DMS153 treated with DMSO at 0.1 percent for 48 hours (cell line): Measurements from ENCODE around the gene CNIH1.
A peak's percentile ranks its signal among the peaks of the same experiment; 100 is the strongest.

Experiments used
- DNase-seq: peaks from one replicate; lab custom pipeline; 2025; ENCODE audit not compliant: unreplicated experiment; lab: John Stamatoyannopoulos, UW

CNIH1 gene

DNA sequence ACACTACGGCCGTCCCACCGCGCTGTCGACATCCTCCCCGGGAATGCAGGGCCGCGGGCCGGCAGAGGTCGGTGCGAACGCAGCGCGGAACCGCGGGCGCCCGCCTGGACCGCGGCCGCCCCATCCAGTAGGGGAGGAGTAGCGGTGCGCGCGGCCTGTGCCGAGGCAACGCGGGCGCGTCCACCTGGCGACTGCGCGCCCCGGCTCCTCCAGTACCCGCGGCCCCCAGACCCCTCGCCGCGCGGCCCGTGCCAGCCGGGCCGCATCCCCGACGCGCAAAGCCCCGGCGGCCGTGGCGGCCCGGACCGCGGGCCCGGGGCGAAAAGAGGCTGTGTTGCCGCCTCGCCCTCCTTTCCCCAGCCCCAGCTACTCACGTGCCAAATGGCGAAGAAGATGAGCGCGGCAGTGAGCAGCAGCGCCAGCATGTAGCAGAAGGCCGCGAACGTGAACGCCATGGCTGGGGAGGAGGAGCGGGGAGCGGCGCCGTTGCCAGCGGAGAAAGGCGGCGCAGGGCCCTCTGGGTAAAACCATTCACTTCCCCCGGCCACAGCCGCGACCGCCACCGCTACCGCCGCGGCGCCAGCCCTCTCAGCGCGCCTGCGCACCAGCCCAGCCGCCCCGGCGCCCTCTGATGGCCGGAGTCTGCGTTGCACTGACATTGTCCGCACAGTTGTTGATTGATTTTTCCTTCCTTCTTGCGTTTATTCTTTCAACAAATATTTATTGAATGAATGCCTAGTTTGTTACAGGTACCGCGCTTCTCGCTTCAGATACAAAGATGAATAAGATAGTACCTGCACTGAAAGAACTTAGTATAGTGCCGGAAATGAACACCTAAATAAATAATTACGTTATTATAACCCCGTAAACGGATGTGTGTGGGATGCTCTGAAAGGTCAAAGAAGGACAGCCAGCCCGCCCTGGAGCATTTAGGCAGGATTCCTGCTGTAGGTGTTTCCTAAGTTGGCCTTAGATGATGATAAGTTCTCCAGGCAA, at the start of gene CNIH1:
CNIH1 (minus strand) TSS at position 502 of the 996 bp plus-strand sequence; CDS start at position 455, 47 bp downstream.
- peak; percentile 89 for DNase-seq

DNA sequence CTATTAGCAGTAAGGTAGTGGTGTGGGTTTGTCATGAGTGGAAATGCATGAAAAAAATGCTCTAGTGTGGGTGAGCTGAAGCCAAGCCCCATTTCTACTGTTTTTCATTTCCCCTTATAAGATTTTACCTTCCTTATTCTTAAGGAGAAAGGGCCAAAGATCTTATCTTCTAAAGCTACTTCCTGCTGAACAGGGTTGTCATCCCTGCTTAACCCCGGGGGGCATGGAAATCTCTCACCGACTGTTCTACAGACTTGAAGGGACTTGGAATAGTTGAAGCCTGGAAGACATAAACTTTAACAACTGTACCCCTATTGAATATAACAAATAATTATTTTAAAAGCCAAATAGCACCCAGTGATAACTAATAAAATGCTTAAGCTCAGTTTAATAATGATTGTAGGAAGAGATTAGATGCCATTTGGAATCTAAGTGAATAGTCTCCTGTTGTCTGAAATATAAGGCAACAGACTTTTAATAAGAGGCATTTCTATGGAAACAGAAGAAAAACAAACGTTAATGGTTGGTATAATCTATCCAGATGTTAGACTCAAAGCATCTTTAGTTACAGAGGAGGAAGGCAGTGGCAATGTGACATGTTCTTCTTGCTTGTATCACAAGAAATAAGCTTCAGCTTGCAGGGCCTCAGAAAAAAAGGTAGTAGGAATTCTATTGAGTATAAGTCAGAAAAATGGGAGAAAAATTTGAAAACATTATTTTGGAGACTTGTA, 49.4 kb upstream of the CNIH1 start:
- no peak for DNase-seq

- no peak for DNase-seq
Observed at GRCh38 chr14:54489731-54490444, 48.7 kb upstream of the CNIH1 start.

DNA sequence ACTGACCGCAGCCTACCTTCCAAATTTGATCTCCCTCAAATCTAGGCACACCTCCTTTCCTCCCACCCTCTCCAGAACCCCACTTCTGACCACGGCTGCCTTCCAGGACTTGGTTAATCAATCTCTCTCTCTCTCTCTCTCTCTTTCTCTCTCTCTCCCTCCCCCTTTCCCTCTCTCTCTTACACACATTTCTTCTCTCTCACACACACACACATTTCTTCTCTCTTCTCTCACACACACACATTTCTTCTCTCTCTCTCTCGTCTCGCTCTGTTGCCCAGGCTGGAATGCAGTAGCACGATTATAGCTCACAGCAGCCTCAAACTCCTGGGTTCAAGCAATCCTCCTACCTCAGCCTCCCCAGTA, 48.1 kb upstream of the CNIH1 start:
- DNase-seq: no peak

GRCh38 chr14:54488646-54489317, 47.6 kb upstream of the CNIH1 start, which contains the start of gene GMFB:
Gene GMFB, minus strand, starts transcription at chr14:54488980. Its CDS starts 53 bp downstream, at chr14:54488927.
- peak; percentile 77 for DNase-seq

GRCh38 chr14:54488318-54488645, 47.1 kb upstream of the CNIH1 start:
- no peak for DNase-seq

DNA sequence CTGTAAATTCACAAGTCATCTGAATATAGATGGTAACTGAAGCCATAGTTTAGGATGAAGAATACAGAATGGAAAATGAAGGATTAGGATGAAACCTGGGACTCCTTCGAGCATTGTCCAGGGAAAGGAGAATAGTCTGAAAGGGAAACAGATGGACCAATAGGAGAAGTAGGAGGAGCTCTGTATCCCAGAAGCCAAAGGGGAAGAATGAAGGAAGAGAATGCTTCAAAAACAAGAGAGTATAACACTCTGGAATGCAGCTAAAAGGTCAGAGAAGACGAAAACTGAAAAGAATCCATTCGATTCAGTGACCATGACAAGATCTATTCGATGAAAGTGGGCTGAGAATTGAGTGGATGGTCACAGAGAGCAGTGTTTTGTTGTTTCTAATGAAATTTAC, 46.6 kb upstream of the CNIH1 start:
- no peak for DNase-seq

- no peak for DNase-seq
Observed at GRCh38 chr14:54486685-54487084, 45.5 kb upstream of the CNIH1 start.

GRCh38 chr14:54483846-54484245, 42.7 kb upstream of the CNIH1 start:
- no peak for DNase-seq

DNA sequence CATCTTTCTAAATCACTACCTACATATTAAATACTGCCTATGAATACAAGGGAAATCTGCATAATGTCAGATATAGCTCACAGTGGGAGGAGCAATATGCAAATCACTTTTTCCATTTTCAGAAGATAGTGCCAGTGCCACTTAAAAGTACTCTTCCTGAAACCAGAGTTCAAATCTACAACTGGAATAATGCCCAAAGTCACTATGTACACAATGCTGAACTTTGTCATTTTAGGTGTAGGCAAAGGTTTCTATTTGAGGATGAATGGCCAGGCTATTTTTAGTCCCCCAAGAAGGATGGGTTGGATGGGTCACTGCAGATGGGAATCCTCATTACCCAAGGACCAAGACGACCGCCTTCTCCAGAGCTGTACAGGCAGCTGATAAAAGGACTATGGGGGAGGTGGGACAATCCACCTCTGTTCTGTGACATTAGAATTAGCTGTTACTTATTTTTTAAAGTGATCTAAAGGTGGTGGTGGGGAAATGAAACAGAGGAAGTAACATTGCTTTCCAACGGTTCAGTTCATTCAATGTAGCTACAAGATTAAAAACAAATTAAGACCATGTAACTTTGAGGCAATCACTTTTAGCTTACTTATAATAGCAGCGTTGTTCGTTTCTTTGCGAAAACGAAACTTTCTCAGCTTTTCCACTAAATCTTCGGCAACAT, 42.0 kb upstream of the CNIH1 start:
- no peak for DNase-seq

GRCh38 chr14:54481695-54482094, 40.5 kb upstream of the CNIH1 start:
- DNase-seq: no peak

DNA sequence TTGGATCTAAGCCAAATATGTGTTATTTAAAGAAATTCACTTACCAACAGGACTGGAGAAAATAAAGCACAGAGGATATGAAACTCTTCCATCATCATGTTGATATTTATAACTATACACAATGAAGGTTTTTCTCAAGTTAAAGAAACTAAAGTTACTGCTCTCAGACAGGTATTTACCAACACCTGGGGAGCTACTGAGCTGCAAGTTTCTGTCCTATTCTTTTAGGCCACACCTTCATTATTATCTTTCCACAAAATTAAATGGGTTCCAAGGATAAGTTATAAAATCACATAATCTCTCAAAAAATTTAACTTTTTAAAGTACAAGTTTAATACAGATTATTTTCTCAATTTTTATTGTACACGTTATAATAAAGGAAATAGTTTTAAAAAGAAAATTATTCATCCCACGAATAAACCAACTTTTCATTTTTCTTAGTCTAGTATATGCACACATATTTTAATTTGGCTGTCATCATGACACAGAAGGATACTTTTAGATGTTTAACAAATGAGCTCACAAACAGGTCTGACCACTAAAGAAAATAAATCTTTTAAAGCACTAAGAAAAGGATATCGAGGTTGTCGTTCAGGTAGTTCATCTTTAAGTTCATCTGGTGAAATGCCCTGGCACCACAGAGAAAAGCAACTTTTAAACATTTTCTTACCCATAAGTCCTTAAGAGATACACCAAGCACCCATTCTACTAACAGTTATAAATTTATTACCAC, 39.8 kb upstream of the CNIH1 start:
- no peak for DNase-seq

DNA sequence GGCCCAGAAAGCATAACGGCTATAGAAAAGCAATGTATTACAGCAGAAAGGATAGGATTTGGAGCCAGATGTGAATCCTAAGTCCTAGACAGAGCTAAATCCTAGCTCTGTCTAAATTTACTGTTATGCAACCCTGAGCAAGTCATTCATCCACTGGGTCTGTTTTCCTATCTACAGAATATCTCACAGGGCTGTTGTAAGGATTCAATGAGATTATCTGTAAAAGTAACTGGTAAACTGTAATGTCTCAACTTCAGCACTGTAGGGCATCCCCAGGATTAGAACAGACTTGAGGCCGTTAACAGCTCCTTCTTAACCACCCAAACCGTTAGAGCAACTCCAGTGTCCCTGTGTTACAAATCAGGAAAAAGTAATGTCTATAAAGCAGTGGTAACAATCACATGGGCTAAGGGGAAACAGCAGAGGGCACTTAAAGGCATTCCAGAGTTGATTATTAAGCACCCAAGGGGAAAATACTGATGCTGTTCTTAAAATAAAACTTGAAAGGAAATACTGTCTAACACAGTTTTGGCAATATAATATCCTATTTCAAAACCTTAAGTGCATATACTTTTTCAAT, 37.6 kb upstream of the CNIH1 start:
- DNase-seq: no peak

GRCh38 chr14:54475911-54476310, 34.7 kb upstream of the CNIH1 start:
- DNase-seq: no peak

GRCh38 chr14:54475187-54475899, 34.2 kb upstream of the CNIH1 start:
- no peak for DNase-seq

GRCh38 chr14:54474232-54474793, 33.1 kb upstream of the CNIH1 start:
- DNase-seq: no peak

- no peak for DNase-seq
Observed at GRCh38 chr14:54472315-54472714, 31.1 kb upstream of the CNIH1 start.

DNA sequence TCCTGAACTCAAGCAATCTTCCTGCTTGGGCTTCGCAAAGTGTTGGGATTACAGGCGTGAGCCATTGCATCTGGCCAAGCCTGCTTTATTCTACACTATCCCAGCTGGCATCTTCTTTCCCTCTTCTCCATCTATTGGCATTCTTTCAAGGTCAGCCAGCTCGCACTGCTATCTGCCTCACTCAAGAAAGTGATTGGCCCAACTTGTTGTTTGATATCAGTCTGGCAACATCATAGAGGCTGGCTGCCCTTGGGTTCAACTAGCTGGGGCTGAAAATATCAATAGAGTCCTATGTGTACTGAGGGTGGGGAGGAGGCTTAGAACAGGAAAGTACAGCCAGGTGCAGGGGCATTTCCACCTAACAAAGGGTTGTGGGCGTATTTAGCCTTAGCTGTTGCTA, 30.5 kb upstream of the CNIH1 start:
- DNase-seq: no peak
